LoVo (cell line): ENCODE measurements around the gene ESPN.
A peak's percentile ranks its signal among the peaks of the same experiment; 100 is the strongest.

Source experiments
- DNase-seq: peaks from one replicate; pipeline ENCODE4 v3.0.0-alpha.2; 2016; ENCODE audit warnings: low spot score

The ESPN gene

DNA sequence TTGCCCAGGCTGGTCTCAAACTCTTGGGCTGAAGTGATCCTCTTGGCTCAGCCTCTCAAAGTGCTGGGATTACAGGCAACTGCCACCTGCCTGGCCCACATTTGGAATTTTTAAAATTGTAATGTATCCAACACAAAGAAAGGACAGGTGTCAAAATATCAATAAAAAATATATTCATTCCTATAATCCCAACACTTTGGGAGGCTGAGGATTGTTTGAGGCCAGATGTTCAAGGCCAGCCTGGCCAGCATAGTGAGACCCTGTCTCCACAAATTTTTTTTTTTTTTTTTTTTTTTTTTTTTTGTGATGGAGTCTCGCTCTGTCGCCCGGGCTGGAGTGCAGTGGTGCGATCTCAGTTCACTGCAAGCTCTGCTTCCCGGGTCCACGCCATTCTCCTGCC, 14.8 kb upstream of the ESPN start:
- no peak for DNase-seq

DNA sequence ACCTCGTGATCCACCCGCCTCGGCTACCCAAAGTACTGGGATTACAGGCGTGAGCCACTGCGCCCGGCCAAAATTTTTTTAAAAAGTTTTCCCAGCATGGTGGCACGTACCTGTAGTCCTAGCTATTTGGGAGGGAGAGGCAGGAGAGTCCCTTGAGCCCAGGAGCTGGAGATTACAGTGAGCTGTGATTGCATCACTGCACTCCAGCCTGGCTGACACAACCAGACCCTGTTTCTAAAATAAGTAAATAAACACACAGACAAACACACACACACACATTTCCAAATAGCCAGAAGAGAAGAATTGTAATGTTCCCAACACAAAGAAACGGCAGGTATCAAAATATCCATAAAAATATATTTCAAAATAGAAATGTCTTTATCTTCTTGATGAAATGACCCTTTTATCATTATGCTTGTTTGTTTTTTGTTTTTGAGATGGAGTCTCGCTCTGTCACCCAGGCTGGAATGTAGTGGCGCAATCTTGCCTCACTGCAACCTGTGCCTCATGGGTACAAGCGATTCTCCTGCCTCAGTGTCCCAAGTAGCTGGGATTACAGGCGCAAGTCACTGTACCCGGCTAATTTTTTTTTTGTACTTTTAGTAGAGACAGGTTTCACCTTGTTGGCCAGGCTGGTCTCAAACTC, 14.2 kb upstream of the ESPN start:
- DNase-seq = no peak

DNA sequence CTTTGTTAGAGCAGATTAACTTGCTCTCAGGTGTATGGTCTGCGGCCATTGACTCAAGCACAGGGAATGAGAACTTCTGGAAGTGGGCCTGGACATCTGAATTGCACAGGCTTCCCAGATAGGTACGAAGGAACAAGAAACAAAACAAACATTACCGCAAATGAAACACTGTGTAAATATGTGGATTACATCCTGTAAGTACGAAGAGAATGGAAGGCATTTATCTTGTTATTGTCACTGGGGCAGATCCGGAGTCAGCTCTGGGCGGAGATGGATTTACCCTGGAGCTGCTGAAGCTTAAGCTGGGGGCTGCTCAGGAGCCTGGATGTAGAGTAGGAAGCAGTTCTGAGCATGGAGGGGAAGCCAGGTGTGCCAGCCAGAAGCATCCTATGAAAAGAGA, 11.7 kb upstream of the ESPN start:
- no peak for DNase-seq

DNA sequence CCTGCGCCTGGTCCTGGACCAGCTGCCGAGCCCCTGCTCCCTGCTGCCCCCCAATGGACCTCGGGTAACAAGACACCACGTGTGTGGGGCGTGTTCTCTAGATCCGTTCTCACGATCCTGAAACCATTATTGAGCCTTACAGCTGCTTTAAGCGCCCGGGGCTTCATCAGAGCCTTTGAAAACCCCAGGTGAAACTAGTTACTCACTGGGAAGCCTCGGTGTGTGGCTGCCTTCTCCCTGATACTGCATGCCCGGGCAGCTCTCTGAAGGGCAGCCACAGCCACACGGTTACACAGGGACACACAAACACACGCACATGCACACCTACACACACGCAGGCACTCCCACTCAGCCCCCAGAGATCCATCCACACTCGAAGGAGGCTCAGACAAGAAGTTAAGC, 10.1 kb upstream of the ESPN start:
- DNase-seq = peak; percentile 68

DNA sequence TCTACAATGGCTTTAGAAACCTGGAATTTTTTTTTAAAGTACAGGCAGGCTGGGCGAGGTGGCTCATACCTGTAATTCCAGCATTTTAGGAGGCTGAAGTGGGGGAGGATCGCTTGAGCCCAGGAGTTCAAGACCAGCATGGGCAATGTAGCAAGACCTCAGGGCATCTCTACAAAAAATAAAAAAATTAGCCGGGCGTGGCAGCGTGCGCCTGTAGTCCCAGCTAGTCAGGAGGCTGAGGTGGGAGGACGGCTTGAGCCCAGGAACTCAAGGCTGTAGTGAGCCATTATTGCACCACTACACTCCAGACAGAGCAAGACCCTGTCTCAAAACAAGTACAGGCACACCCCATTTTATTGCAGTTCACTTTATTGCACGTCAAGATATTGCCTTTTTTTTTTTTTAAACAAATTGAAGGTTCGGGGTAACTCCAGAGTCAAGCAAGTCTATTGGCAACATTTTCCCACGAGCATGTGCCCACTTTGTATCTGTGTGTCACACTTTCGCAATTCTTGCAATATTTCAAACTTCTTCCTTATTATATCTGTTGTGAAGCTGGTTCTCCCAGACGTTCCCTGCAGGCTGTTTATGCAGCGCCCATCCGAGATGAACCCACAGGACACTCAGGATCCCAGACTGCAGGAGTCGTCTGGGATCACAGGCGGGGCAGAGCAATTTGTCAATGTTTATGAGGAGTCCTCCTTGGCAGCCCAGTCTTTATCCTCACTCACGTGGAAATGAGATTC, 9.5 kb upstream of the ESPN start:
- DNase-seq = no peak

DNA sequence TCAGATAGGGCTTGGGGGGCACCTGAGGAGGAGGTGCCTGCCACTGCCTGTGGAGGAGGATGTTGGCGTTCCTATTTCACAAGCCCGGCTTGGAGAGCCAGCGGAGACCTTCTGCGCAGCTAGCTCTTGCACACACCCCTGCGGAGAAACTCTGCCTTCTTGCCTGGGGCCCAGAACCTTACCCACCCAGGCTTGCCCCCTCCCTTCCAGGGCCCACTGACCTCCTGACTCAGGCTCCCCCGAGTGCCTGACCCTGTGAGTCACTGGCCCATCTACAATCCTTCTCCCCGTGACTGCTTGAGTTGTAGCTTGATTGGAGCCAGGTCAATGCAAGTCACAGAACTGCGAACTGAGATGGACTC, 8.3 kb upstream of the ESPN start:
- DNase-seq = no peak

DNA sequence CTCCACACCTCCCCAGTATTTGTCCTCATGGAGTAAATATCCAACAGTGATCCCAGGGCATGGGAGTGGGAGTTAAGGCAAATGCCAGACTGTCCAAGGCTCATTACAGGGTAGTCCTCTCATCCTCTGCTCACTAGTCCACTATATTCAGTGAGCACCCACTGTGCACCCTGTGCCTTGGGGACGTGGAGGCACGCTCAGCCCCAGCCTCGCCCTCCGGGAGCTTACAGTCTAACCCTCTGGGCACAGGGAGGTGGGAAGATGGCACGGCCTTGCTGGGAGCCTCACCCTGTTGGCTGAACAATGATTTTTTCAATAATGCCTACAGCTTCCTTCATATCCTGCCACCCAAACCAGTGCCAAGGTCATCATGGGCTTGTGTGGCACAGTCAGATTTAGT, 7.7 kb upstream of the ESPN start:
- no peak for DNase-seq

DNA sequence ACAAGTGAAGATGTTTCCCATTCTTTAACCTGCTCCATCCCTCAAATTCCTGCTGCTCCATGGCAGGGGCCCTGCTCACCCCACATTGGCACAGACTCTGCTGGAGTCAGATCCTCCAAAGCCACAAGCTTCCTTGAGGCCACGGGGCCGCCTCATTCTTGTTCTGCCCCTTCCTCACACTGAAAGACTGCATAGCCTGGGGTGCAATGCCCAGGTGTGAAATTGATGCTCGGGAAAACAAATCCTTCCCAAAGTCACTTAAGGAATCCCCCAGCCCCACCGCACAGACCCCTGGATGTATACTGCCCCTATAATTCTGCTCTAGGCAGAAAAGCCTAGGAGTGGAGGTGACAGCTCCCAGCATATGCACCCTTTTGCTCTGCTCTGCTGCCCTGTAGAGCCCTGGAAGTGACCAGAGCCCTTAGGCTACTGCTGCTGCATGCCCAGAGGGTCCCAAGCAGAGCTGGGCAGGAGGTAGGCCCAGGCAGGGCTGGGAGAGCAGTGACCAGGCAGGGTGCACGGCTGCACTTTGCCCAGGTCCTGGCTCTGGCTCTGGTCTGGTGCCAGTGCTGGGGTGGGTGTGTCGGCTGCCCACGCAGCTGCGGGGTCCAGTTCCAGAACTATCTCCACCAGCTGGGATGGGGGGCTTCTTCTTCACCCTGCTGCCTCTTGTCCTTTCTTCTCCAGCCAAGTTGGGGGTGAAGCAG, 6.5 kb upstream of the ESPN start:
- DNase-seq = no peak

DNA sequence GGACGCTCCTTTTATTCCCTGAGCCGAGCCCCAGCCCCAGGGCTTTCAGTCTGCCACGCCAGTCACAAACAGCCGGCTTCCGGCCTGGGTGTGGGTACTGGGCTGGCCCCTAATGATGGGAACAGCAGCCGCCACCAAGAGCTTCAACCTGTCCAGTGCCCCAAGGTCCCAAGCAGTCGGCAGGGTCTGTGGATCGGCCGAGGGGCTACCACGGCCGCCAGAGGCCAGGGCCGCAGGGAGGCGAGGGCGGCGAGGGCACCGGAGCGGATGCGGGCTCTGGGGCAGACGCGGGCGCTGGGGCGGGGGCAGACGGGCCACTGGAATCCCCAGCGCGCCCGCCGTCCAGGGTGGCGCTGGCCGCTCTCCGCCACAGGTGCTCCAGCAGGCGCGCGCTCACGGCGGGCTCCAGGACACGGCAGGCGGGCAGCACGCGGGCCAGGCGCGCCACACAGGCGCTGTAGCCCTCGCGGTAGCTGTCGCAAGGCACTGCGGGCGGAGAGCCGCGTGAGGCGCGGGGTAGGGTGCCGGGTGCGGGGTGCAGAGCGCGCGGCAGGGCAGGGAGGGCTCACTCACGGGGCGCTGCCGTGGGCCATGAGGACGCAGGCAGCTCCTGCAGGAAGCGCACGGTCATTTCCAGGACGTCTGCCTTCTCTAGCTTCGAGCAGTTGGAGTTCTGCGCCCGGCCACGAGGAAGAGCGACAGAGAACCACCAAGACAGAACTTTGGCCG, 5.7 kb upstream of the ESPN start:
- DNase-seq = no peak

DNA sequence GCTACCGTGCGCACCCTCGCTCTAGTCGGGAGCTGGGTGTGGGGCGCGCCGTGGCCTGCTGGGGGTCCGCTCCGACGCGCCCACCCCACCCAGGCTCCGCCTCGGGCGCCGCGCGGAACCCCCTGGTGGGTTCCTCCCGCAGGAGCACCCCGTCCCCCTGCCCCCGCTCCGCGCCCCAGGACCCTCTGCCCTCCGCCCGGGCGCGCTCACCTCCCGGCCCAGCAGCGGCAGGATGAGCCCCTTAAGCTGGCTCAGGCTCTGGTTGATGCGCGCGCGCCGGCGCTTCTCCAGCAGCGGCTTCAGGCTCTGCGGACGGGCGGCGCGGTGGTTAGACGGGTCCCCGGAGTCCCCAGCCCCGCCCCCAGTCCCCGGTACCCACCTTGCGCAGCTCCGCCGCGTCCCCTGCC, 5.2 kb upstream of the ESPN start:
- DNase-seq = no peak

DNA sequence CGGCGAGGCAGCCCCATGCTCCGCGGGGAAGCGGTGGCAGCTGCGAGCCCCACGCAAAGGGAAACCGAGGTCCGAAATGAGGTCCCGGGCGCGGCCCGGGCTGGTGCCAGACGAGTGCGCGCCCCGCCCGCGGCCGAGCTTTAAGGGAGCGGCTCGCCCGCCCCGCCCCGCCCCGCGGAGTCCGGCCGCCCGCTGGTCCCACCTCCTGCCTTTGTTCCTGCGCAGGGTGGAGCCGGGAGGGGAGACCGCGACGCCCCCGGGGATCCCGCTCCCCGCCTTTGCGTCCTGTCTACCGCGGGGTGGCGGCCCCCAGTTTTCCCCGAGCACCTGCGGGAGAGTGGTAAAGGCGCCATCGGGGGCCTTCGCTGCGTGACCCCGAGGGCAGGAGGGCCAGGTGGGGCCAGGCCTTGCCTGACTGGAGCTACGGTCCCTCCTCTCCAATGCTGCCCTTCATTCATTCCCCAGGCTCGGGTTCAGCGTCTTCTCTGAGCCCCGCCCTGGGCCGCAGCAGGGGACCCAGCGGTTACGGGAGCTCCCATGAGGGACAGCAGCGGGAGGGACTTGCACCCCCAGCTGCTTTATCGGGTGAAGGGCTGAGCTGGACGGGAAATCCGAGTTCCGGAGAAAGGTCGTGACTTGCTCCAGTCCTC, 4.6 kb upstream of the ESPN start, which contains the start of gene HES2:
Gene HES2 (minus strand): TSS at position 116 of the 650 bp plus-strand sequence. CDS start 99 bp downstream, at position 17.
- DNase-seq = peak; percentile 71

DNA sequence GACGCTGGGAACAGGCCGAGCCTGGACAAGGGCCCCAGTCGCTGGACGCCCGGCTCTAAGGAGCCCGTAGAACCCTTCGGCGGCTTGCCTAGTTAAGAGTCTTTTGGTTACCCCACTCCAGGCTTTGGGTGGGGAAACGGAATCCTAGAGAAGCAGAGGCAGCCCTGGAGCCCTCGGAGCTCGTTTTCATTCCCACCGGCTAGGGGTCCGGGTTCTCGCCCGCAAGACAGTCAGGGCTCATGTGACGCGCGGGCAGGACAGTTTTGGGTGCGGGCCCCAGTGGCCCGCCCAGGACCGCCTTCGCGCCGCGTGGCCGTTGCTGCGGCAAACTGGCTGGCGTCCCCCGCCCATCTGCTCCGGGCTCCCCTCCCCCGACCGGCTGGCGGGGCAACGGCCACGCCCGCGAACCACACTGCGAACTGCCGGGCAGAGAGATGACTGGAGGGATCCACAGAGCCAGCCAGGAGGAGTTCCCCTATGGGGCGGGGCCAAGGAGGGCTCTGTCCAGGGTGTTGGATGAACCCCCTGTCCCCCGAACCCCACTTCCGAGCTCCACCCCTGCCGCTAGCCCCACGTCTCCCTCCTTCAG, 4.0 kb upstream of the ESPN start:
- DNase-seq = no peak

DNA sequence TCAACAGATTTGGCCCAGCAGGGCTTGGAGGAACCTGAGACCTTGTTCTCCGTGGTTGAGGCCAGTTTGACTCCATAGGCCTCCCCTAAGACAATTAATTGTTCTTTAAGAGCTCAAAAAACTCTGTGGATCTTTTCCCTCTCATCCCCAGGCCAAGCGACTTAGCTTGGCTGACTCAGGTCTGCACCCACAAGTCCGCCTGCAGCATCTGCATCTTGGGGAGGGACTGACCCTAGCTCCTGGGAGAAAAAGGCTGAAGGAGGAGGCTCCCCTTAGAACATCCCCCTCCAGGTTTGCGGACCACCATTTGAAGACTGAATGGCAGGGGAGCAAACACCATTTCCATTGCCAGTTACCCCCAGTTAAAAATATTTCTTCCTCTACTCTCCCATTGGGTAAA, 3.3 kb upstream of the ESPN start:
- no peak for DNase-seq

DNA sequence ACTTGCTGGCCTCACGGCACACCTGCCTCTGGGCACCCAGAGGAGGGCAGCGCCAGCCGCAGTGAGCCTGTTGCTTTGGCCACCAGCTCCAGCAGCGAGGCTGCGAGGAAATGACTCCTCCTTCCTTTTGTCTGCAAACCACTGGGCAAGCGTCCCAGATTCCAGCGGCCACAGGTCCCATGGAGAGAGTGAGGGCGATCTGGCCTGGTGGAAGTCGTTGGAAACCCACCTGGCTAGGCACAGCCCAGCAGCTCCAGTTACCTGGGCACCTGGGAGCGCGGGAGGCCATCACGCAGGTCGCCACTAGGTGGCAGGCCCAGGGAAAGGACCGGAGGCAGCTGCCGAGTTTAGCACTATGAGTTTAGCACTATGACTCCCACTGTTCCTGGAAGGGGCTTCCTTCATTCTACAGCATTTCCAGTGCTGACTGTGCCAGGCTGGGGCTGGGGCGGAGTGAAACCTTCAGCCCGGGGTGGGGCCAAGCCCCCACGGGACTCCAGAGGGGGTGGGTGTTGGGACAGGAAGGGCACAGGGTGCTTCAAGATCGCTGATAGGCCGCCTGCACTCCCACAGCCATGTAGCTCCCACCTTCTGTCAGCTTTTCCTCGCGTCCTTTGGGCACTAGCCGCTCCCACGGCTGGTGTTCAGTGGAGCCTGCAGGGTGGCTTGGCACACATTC, 1.1 kb upstream of the ESPN start:
- peak; percentile 82 for DNase-seq

DNA sequence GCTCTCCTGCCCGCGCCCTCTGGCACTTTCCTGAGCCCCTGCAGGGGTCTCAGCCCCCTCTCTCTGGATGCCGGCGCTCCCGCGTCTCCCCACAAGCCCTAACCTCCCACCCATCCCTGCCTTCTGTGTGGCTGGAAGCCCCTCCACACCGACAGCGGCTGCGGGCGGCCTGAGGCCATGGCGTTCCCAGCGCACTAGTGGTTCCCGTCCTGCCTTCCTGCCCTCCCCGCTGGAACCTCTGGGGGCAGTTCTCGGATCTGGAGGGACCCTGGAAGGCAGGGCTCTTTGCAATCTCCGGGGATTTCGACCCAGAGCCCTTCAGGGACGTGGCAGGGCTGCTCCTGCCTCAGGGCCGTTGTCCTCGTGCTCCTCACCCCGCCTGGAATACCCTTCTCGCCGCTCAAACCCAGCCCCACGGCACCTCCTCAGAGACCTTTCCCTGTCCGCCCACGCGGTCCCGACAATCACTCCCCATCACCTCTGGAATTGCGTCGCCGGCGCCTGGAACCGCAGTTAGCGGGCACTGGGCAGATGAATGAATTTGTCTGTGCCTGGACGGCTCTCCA, 493 bp upstream of the ESPN start:
- DNase-seq = no peak

DNA sequence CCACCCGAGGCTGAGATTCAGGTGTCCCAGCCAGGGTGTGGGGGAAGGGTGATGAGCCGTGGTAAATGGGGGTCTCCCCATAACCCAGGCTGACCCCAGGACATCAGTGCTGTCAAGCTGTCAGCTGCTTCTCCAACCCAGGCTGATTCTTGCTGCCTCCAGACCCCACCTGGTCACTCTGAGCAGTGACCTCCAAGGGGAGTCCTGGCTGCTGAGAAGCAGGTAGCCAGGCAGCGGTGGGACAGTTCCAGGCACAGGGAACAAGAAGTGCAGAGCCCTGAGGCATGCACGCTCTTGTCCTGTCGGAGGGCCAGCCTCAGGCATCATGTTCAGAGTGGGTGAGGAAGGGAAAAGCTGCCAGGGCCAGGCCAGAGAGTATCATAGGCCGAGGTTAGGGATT, 1.1 kb downstream of the ESPN start:
- DNase-seq = no peak

DNA sequence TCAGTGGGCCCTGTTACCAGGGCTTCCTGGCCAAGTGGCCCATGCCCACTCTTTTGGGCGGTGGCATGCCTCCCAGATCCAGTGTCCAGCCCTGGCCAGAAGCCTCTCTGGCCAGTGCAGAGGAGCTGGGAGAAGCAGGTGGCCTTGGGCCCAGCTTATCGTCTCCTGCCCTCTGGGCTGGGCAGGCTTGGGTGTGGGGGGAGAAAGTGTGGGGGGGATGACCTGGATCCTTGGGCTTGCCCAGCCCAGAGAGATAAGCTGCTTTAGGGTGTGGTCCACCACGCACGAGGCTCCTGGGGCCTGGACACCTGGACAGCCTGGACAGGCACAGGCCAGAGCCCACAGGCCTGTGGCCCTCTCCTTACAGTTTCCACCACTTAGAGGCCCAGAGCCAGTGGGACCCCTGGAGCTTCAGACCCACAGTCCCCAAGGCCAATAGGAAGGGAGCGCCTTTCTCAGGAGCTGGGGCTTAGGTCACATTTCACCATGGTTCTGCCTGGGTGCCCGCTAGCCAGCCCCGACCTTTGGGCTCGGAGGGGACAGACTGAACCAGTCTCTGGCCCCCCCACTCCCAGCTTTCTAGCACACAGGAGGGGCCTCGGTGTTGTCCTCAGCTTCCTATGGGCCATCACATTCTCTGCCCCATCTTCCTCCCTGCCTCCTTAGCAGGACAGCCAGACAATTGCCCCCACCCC, 1.8 kb downstream of the ESPN start:
- DNase-seq = no peak

DNA sequence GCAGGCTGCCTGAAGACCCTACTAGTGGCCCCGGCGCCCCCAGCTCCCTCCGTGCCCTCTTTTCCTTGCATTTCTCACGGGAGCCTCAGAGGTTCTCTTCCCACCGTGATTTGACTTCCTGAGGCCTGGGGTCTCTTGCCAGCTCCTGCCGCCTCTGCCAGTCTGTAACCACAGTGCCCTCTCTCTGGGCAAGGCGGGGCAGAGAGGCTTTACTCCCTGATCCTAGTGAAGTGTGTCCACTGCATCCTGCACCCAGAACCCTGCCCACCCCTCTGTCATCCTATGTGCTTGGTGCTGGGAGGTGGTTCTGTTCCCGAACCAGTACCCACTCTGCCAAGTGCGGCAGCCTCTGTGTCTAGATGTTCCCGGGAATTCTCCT, 2.4 kb downstream of the ESPN start:
- DNase-seq = no peak

DNA sequence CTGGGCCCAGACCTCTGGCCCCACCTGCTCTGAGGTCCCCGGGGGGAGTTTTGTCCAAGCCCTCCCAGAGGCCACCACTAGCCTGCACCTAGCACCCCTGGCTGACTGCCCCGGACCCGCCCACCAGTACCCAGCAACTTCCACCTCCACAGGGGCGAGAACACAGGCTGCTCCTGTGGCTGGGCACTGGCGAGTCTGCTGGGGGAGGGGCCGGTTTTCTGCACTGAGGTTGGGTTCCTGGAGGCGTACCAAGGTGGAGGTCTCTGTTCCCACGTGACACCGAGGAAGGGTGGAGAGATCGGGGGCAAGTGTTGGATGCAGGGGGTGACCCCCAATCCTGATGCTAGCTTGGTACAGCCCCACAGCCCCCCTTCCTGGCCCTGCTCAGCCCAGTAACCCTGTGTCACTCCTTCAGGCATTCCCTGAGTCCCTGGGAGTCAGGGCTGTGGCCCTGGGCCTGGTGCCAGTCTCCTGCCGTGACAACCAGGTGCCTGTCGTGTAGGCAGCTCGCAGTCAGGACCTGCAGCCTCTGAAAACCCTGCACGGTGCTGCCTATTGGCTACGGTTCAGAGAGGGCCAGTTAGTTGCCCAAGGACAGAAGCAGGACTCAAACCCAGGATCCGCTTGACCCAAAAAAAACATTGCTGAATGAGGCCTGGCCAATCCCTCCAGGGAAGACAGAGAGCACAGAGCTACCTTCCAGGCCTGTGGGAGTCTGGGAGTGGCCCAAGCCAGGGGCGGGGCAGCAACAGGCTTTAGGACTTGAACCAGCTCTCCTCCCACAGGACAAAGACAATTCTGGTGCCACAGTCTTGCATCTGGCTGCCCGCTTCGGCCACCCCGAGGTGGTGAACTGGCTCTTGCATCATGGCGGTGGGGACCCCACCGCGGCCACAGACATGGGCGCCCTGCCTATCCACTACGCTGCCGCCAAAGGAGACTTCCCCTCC, 3.1 kb downstream of the ESPN start:
- no peak for DNase-seq
